GF-D8 (cell line): Measurements from ENCODE around the gene PKN2.

ENCODE experiments used
- DNase-seq: peaks from one replicate; lab custom pipeline; 2025; lab: John Stamatoyannopoulos, UW

The PKN2 gene

GRCh38 chr1:88735382-88735781 is 51.3 kb downstream of the PKN2 start:
- no peak for DNase-seq

- DNase-seq: no peak
Observed at GRCh38 chr1:88735909-88736308, 51.8 kb downstream of the PKN2 start.

- DNase-seq: no peak
Observed at GRCh38 chr1:88736633-88737248, 52.7 kb downstream of the PKN2 start.

GRCh38 chr1:88737338-88737927 is 53.4 kb downstream of the PKN2 start:
- DNase-seq: no peak

- no peak for DNase-seq
Observed at GRCh38 chr1:88740784-88741183, 56.7 kb downstream of the PKN2 start.

GRCh38 chr1:88741413-88741812 is 57.3 kb downstream of the PKN2 start:
- no peak for DNase-seq

- DNase-seq: no peak
Observed at GRCh38 chr1:88742531-88742930, 58.5 kb downstream of the PKN2 start.

GRCh38 chr1:88744142-88744541 is 60.1 kb downstream of the PKN2 start:
- no peak for DNase-seq

GRCh38 chr1:88746916-88747315 is 62.8 kb downstream of the PKN2 start:
- no peak for DNase-seq

- no peak for DNase-seq
Observed at GRCh38 chr1:88751714-88752113, 67.6 kb downstream of the PKN2 start.

GRCh38 chr1:88753506-88753905 is 69.4 kb downstream of the PKN2 start:
- DNase-seq: no peak

GRCh38 chr1:88763649-88764406 is 79.8 kb downstream of the PKN2 start:
- no peak for DNase-seq

- no peak for DNase-seq
Observed at GRCh38 chr1:88768187-88768586, 84.1 kb downstream of the PKN2 start.

GRCh38 chr1:88768816-88769215 is 84.7 kb downstream of the PKN2 start:
- DNase-seq: no peak

- DNase-seq: no peak
Observed at GRCh38 chr1:88773540-88774150, 89.6 kb downstream of the PKN2 start.

- DNase-seq: no peak
Observed at GRCh38 chr1:88774151-88774556, 90.1 kb downstream of the PKN2 start.

GRCh38 chr1:88777604-88778149 is 93.6 kb downstream of the PKN2 start:
- DNase-seq: no peak

GRCh38 chr1:88779880-88780279 is 95.8 kb downstream of the PKN2 start:
- DNase-seq: no peak

GRCh38 chr1:88780485-88780884 is 96.4 kb downstream of the PKN2 start:
- DNase-seq: no peak

GRCh38 chr1:88783145-88783544 is 99.1 kb downstream of the PKN2 start:
- DNase-seq: no peak

GRCh38 chr1:88784551-88784950 is 100.5 kb downstream of the PKN2 start:
- no peak for DNase-seq

- no peak for DNase-seq
Observed at GRCh38 chr1:88787023-88787903, 103.2 kb downstream of the PKN2 start.
